GM06990 (cell line): ENCODE data around the gene PLEKHA4.

Source experiments
- DNase-seq: peaks from one replicate; pipeline ENCODE4 v3.0.0-alpha.2; 2011; ENCODE audit not compliant: insufficient read length; ENCODE audit errors: extremely low read depth
- H3K27me3 ChIP-seq: replicated peaks from 2 replicates; pipeline ENCODE4 v1.6.0; 2011; ENCODE audit warnings: low read length; ENCODE audit not compliant: control insufficient read depth, insufficient read depth
- H3K36me3 ChIP-seq: 2 replicates; pipeline ENCODE4 v1.5.1; 2011; ENCODE audit warnings: low read length; ENCODE audit not compliant: control insufficient read depth, insufficient read depth
- H3K4me3 ChIP-seq: replicated peaks from 2 replicates; pipeline ENCODE4 v1.5.1; 2011; ENCODE audit warnings: low read depth, mild to moderate bottlenecking, control low read depth, low read length
- CTCF ChIP-seq: IDR thresholded peaks from 2 replicates; pipeline ENCODE4 v1.5.1; 2011; ENCODE audit warnings: low read length, control low read depth, mild to moderate bottlenecking, inconsistent platforms; ENCODE audit not compliant: insufficient read depth, poor library complexity, severe bottlenecking

Gene PLEKHA4

GRCh38 chr19:48867746-48868113 lies 687 bp downstream of the PLEKHA4 start:
- Histone ChIP-seq H3K27me3 (no peaks in the 10 kb centered on the region), H3K4me3 (no peak overlapping the region), H3K36me3 (no peaks in the 10 kb centered on the region)
- TF ChIP-seq CTCF, result no peak
- no peak for DNase-seq

- no peaks in the 10 kb centered on the region for H3K27me3 ChIP-seq
- TF ChIP-seq CTCF, result no peak
- no peak overlapping the region for H3K4me3 ChIP-seq
- no peak for DNase-seq
- H3K36me3 ChIP-seq, result no peaks in the 10 kb centered on the region
Observed at GRCh38 chr19:48867123-48867745, 1.2 kb downstream of the PLEKHA4 start.

GRCh38 chr19:48866692-48867091 lies 1.7 kb downstream of the PLEKHA4 start:
- H3K4me3 ChIP-seq, result no peak overlapping the region
- H3K27me3 ChIP-seq, result no peaks in the 10 kb centered on the region

GRCh38 chr19:48862827-48863226 lies 5.6 kb downstream of the PLEKHA4 start:
- Histone ChIP-seq H3K36me3 (no peaks in the 10 kb centered on the region), H3K27me3 (no peaks in the 10 kb centered on the region), H3K4me3 (no peak overlapping the region)
- no peak for TF ChIP-seq CTCF
- DNase-seq, result no peak

More at GRCh38 chr19:48866692-48867091, 1.7 kb downstream of the PLEKHA4 start:
- no peak for TF ChIP-seq CTCF
- no peaks in the 10 kb centered on the region for H3K36me3 ChIP-seq
- DNase-seq, result no peak

GRCh38 chr19:48861313-48861712 lies 7.1 kb downstream of the PLEKHA4 start:
- no peak for TF ChIP-seq CTCF
- no peaks in the 10 kb centered on the region for H3K27me3 ChIP-seq
- no peaks in the 10 kb centered on the region for H3K36me3 ChIP-seq
- DNase-seq, result no peak
- no peak overlapping the region for H3K4me3 ChIP-seq
